ENCODE measurements around the gene BRSK1. TPM values are rescaled to one million over a fixed set of nuclear protein-coding genes. Genes with fewer than 3 reads are reported as not detected.
"Not testable (repeated sequence)": the region's sequence is repeated elsewhere in the genome, so short reads cannot be mapped to it uniquely, and the experiment has no call there.

Gene BRSK1
- polyA plus RNA-seq, 1 donor: 5.8 TPM

- no peak for DNase-seq
Measured at GRCh38 chr19:55304279-55304978, 20.6 kb downstream of the BRSK1 start.

GRCh38 chr19:55304980-55305379, 21.2 kb downstream of the BRSK1 start:
- DNase-seq: no peak

- peak; percentile 33 for DNase-seq
Measured at GRCh38 chr19:55305491-55305890, 21.7 kb downstream of the BRSK1 start.

DNA sequence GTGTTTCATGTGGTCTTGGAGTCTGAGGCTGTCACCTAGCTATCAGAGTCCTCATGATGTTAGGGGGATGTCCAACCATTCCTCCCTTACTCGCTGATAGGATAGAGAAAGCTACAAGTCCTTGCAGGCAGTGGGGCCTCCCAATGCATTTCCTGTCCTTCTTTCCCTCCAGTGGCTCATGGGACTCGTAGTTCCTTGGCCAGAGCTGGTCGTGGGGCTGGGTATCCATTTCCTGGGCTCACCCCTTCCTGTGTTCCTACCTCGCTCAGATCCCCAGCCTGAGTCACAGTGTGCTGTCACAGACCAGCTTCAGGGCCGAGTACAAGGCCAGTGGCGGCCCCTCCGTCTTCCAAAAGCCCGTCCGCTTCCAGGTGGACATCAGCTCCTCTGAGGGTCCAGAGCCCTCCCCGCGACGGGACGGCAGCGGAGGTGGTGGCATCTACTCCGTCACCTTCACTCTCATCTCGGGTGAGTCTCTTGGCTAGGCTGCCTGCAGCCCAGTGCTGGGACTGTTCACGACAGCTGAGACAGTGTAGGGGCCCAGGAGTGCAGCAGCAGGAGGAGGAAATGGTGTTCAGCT, 22.3 kb downstream of the BRSK1 start:
- DNase-seq: no peak

GRCh38 chr19:55306712-55307111, 22.9 kb downstream of the BRSK1 start:
- no peak for DNase-seq

DNA sequence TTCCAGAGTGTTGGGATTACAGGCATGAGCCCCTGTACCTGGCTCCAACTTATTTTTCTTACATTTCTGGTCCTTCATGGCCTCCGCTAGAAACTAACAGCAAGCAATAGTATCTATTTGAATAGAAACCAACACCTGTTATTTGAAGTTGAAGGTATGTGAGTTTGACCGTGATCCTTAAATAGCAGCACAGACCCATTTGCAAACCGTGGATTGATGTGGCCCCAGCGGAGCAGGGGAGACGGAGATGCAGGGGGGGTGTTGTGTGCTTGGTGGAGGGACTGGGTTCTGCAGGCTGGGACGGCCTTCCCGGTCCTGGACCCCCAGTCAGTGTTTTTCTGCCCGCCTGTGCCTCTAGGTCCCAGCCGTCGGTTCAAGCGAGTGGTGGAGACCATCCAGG, 24.5 kb downstream of the BRSK1 start:
- DNase-seq: no peak

GRCh38 chr19:55309448-55309847, 25.7 kb downstream of the BRSK1 start:
- DNase-seq: no peak

DNA sequence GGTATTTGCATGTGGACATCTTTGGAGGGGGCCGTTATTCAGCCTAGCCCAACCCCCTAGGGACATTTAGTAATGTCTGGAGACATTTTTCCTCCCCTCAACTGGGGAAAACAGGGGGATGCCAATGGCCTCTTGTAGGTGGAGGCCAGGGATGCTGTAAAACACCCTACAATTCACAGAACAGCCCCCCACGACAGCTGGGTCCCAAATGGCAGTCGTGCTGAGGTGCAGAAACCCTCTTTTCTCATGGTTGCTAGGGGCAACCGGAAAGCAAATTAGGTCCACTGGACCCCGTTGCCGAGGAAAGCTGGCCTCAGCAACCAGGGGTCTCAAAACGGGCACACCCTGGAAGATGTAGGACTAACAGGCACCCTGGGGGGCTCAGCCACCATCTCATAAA, 26.7 kb downstream of the BRSK1 start:
- no peak for DNase-seq

GRCh38 chr19:55311397-55311796, 27.6 kb downstream of the BRSK1 start:
- no peak for DNase-seq

- DNase-seq: no peak
Measured at GRCh38 chr19:55311797-55312196, 28.0 kb downstream of the BRSK1 start.

DNA sequence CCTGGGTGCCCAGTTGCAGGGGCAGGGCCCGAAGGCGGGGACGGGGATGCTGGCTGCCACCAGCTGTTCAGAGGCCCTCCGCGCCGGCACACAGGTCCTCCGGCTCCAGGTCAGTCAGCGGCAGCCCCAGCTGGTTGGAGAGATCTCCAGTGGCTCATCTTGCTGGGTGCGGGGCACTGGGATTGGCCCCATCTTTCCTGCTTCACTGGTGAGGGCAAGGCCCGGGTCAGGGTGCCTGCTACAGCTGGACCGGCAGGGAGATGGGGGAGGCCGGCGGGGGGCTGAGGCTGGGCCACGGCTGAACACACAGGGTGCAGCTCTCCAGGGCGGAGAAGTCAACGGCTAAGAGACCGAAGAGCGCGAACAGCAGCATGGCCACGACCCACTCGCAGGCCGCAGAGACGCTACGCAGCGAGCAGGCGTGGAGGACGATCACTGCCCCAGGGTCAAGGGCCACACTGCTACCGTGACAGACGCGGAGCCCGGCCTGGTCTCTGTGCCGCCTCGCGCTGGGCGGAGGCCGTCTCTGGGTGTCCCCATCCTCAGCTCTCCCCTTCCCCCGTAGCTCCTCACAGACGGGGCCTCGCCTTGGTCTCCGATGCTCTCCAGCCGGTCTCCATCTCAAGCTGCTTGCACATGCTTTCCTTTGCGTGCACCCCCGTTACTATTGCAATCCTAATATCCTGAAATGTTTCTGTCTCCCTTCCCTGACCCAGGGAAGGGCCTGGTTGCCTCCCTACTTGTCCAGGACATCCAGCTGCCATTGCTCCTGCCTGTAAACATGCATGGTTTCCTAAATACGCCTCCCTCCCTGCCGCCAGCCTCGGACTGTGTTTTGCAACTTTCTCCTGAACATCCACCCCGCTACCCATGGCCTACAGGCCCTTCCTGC, 29.1 kb downstream of the BRSK1 start:
- no peak for DNase-seq

DNA sequence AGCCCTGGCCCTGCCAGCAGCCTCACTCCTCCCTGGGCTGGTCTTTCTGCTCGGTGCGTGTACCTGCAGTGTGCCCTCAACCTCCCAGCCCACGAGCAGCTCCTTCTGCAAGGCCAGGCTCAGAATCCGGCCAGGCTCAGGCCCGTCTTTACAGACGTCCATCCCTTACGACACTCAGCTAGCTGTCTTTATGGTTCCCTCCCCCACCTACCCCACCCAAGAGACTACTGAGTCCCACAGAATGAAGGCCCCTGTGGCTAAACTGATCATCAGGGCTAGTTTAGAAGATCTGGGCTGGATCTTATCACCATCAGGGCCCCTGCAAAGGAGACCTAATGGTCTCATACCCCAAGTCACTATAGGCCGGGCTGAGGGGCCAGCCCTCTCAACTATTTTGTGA, 30.6 kb downstream of the BRSK1 start:
- no peak for DNase-seq

- DNase-seq: no peak
Measured at GRCh38 chr19:55315956-55316525, 32.2 kb downstream of the BRSK1 start.

DNA sequence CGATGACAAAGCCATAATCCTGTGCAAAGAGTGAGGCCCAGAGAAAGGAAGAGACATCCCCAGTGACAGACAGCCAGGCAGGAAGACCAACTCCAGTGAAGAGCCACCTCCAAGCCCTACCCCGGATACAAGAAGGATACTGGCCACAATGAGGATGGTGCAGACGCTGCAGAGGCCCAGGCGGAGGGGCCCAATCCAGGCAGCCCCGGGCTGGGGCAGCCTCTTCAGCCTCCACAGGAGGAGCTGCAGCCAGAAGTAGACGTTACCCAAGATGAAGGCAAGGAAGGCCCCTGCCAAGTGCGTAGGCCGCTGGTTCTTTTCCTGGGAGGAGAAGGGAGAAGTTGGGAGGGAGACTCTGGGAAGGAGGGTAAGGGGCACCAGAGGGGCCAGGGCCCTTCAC, 32.8 kb downstream of the BRSK1 start:
- no peak for DNase-seq

DNA sequence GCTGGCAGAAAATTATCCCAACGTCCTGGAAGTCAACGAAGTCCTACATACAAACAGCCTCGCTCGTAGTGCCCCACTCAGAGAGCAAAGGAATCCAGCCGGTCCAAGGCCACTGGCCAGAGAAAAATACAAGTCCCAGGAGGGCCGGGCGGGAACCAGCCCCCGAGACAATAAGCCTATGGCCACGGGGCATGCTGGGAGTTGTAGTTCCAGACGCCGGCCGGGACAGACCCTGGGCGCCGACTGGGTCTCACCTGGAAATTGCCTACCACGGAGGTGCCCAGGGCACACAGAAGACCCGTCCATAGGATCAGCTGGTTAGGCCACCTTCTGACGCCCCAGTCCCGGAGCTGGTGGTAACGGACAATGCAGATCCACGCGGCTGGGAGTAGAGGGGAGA, 36.0 kb downstream of the BRSK1 start:
- DNase-seq: no peak

- no peak for DNase-seq
Measured at GRCh38 chr19:55320844-55321419, 37.1 kb downstream of the BRSK1 start.

DNA sequence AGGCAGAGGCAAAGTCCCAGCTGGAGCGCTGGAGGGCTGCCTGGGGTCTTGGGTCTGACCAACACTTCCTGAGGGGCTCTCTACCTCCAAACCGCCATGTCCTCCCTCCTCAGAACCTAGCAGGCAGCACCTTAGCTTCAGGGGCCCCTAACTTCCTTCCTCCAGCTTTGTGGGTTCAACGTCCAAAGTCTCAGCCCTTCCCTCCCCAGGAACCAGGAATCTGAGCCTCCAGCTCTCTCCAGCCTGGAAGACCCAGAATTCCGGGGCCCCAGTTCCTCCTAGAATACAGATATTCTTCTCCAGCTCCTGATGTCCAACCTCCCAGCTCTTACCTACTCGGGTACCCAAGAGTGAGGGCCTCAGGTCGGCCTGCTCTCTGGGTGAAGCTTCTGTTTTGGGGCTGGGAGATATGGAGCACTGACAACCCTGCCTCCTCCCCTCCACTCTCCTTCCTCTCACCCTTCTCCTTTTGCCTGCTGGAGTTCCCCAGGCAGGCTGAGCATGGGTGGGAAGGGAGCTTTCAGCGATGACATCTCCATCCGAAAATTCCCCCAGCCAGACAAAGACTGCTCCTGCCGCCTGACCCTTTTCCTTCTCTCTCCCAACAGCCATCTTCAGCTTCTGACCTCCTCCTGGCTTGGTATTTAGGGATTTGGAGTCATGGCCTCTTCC, 37.8 kb downstream of the BRSK1 start:
- DNase-seq: no peak

GRCh38 chr19:55322204-55322885, 38.5 kb downstream of the BRSK1 start:
- no peak for DNase-seq

- no peak for DNase-seq
Measured at GRCh38 chr19:55324662-55325061, 40.9 kb downstream of the BRSK1 start.

DNA sequence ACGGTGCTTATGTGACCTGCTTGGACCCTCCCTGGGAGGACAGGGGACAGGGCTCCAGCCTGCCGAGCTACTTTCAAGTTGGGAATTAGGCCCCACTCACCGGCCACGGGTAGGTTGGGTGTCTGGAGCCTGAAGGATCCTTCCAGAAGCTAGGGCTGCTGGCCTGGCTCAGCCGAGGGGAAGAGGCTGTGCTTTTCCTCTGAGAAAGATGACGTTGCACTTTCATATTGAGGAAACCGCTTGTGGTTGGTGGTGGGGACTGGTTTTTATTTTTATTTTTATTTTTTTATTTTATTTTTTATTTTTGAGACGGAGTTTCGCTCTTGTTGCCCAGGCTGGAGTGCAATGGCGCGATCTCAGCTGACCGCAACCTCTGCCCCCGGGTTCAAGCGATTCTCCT, 41.4 kb downstream of the BRSK1 start, which contains the start of gene TMEM150B:
Gene TMEM150B, minus strand, starts transcription at position 170 of the 400 bp plus-strand sequence. CDS start 4,305 bp downstream, outside the sequence.
- no peak for DNase-seq

DNA sequence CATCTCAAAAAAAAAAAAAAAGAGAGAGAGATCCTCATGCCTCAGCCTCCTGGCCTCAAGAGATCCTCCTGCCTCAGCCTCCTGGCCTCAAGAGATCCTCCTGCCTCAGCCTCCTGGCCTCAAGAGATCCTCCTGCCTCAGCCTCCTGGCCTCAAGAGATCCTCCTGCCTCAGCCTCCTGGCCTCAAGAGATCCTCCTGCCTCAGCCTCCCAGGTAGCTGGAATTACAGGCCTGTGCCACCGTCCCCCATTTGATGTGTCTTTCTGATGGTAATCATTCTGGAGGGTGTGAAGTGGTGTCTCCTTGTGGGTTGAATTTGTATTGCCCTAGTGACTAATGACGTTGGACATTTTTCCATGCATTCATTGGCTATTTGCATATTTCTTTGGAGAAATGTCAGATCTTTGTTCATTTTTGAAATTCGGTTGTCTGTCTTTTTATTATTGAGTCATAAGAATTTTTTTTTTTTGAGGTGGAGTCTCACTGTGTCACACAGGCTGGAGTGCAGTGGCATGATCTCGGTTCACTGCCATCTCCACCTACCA, 45.0 kb downstream of the BRSK1 start:
- not testable (repeated sequence) for DNase-seq

All from hindlimb muscle (tissue), 1 donor.